Stimulated activated CD4-positive, alpha-beta T cell treated with anti-CD3 and anti-CD28 coated beads, Interleukin-4, amount 100 ng/mL, for 48 hours (primary cell): ENCODE measurements around the gene LHX1.

Experiments
- DNase-seq, 2 donors: peaks; one replicate each; pipeline ENCODE4 v3.0.0-alpha.2; 2020; ENCODE audit warnings: low read depth in 2 of 2

The LHX1 gene

GRCh38 chr17:36922175-36922574 is 15.1 kb upstream of the LHX1 start:
- no peak for DNase-seq

- no peak for DNase-seq
Observed at GRCh38 chr17:36923814-36924221, 13.5 kb upstream of the LHX1 start.

GRCh38 chr17:36926226-36926625 is 11.0 kb upstream of the LHX1 start:
- no peak for DNase-seq

- no peak for DNase-seq
Observed at GRCh38 chr17:36926701-36927100, 10.6 kb upstream of the LHX1 start.

- no peak for DNase-seq
Observed at GRCh38 chr17:36928471-36929345, 8.6 kb upstream of the LHX1 start.

GRCh38 chr17:36929851-36930582 is 7.3 kb upstream of the LHX1 start:
- no peak for DNase-seq

- no peak for DNase-seq
Observed at GRCh38 chr17:36930583-36930900, 6.7 kb upstream of the LHX1 start.

GRCh38 chr17:36931096-36931696 is 6.1 kb upstream of the LHX1 start:
- DNase-seq = no peak

- no peak for DNase-seq
Observed at GRCh38 chr17:36931697-36932382, 5.4 kb upstream of the LHX1 start.

- no peak for DNase-seq
Observed at GRCh38 chr17:36932383-36932693, 4.9 kb upstream of the LHX1 start.

- DNase-seq = no peak
Observed at GRCh38 chr17:36932694-36933511, 4.4 kb upstream of the LHX1 start.

- no peak for DNase-seq
Observed at GRCh38 chr17:36933512-36934143, 3.6 kb upstream of the LHX1 start.

GRCh38 chr17:36934144-36934691 is 3.1 kb upstream of the LHX1 start:
- DNase-seq = no peak

GRCh38 chr17:36934692-36935630 is 2.3 kb upstream of the LHX1 start:
- DNase-seq = no peak

GRCh38 chr17:36935671-36936454 is 1.4 kb upstream of the LHX1 start:
- no peak for DNase-seq

- no peak for DNase-seq
Observed at GRCh38 chr17:36936455-36937000, 747 bp upstream of the LHX1 start.

GRCh38 chr17:36937959-36938565 is 787 bp downstream of the LHX1 start:
- DNase-seq = no peak

GRCh38 chr17:36938566-36939051 is 1.3 kb downstream of the LHX1 start:
- DNase-seq = no peak
